ENCODE data around the gene AGRN. TPM values are rescaled to one million over a fixed set of nuclear protein-coding genes. Genes with fewer than 3 reads are reported as not detected.

Gene AGRN
- total RNA-seq, 1 experiment from 2014 or later = 175 TPM

DNA sequence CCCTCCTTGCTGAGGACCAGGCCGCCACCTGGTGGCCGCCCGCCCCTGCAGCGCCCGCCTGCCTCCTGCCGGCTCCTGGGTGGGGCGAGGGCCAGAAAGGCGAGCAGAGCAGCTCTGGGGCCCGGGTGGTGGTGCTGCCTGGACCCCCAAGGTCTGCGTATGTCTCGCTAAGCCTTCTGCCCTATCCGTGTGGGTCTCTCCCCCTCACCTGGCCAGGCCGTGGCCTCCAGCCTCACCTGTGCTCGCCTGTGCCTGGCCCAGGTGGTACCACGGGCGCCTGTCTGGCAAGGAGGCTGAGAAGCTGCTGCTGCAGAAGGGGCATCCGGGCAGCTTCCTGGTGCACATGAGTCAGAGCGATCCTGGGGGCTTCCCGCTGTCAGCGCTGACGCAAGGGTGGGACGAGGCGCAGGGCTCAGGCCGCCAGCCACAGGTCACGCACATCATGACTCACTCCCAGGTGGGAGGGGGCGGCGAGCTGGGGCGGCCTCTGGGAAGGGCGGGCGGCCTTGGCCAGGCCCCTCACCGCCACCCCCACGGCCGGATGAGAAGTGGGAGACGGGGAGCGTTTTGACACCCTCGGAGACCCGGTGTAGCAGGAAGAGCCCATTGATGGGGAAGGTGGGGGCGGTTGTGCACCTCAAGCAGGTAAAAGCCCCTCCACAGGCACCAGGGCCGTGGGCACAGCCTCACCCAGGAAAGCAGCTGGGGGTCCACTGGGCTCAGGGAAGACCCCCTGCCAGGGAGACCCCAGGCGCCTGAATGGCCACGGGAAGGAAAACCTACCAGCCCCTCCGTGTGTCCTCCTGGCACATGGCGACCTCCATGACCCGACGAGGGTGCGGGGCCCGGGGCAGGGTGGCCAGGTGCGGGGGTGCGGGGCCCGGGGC lies 44.3 kb downstream of the AGRN start:
- Mint-ChIP-seq H3K27me3 (ENCODE audit: low read depth) (peaks cover 55% of the 10 kb centered on the region), H3K36me3 (ENCODE audit: insufficient read depth in 1 of 3, low read depth in 3 of 3) (no peaks in the 10 kb centered on the region), H3K27ac (no peak overlapping the region), H3K4me3 (no peak overlapping the region; a peak in 1 of 5 replicates), H3K4me1 (peaks cover 16 to 21% of the 10 kb centered on the region in 2 experiments), H3K9me3 (no peaks in the 10 kb centered on the region)
- peak overlapping the region; percentile 0 for H3K4me2 ChIP-seq (ENCODE audit: insufficient read depth, insufficient read length, low read length)
- no peak overlapping the region for H3K27ac ChIP-seq (ENCODE audit: insufficient read length, low read depth, low read length)
- no peaks in the 10 kb centered on the region for H3K4me1 ChIP-seq (ENCODE audit: insufficient read depth, low read length)
- peak; percentile 79 for DNase-seq
- no peak overlapping the region for H3K9ac ChIP-seq (ENCODE audit: extremely low read depth, insufficient read length, low read length)
- no peak overlapping the region for H3T11ph ChIP-seq (ENCODE audit: low read length)
- H2BK12ac ChIP-seq (ENCODE audit: insufficient read length, low read depth, low read length) = no peak overlapping the region
- H3K79me1 ChIP-seq (ENCODE audit: insufficient read depth, low read depth, low read length, poor library complexity, severe bottlenecking) = no peaks in the 10 kb centered on the region
- H3K27me3 ChIP-seq (ENCODE audit: insufficient read depth, low read length) = peaks cover 2% of the 10 kb centered on the region; the same call in 1 of the 2 replicates
- no peak overlapping the region for H2BK120ac ChIP-seq (ENCODE audit: low read depth, low read length, poor library complexity, severe bottlenecking)
- H3K23me2 ChIP-seq (ENCODE audit: insufficient read length, low read depth, low read length, poor library complexity, severe bottlenecking) = peaks cover 8% of the 10 kb centered on the region
- no peak overlapping the region for H4K8ac ChIP-seq (replicated peaks; ENCODE audit: insufficient read length, low read depth, low read length)
- H2BK5ac ChIP-seq (ENCODE audit: insufficient read length, low read length) = no peak overlapping the region
- no peak overlapping the region for H3K4ac ChIP-seq (ENCODE audit: low read depth, low read length)
- H2BK20ac ChIP-seq (ENCODE audit: low read depth, low read length, poor library complexity, severe bottlenecking) = no peak overlapping the region
- TF ChIP-seq, protein P1, sequence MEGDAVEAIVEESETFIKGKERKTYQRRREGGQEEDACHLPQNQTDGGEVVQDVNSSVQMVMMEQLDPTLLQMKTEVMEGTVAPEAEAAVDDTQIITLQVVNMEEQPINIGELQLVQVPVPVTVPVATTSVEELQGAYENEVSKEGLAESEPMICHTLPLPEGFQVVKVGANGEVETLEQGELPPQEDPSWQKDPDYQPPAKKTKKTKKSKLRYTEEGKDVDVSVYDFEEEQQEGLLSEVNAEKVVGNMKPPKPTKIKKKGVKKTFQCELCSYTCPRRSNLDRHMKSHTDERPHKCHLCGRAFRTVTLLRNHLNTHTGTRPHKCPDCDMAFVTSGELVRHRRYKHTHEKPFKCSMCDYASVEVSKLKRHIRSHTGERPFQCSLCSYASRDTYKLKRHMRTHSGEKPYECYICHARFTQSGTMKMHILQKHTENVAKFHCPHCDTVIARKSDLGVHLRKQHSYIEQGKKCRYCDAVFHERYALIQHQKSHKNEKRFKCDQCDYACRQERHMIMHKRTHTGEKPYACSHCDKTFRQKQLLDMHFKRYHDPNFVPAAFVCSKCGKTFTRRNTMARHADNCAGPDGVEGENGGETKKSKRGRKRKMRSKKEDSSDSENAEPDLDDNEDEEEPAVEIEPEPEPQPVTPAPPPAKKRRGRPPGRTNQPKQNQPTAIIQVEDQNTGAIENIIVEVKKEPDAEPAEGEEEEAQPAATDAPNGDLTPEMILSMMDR (conservative IDR thresholded peaks at IDR 0.05) = peak; percentile 93
- H4K20me1 ChIP-seq (ENCODE audit: control insufficient read depth, insufficient read depth, insufficient read length) = no peaks in the 10 kb centered on the region
- H2AK5ac ChIP-seq (ENCODE audit: insufficient read length, low read length) = no peak overlapping the region
- no peak overlapping the region for H4K91ac ChIP-seq (ENCODE audit: insufficient read length, low read depth, low read length)
- H3K18ac ChIP-seq (ENCODE audit: insufficient read length, low read depth, low read length) = no peak overlapping the region
- no peak overlapping the region for H3K23ac ChIP-seq (ENCODE audit: insufficient read length, low read depth, low read length)
- no peak overlapping the region for H2BK15ac ChIP-seq (ENCODE audit: low read depth, low read length)
- no peaks in the 10 kb centered on the region for H3K79me2 ChIP-seq (ENCODE audit: insufficient read depth, low read length)
- H3K56ac ChIP-seq (ENCODE audit: insufficient read length, low read depth, low read length) = no peak overlapping the region
- no peaks in the 10 kb centered on the region for H3K9me3 ChIP-seq (ENCODE audit: control insufficient read depth, low read depth, low read length)
- no CpG with 5 or more reads among the region's 50 CpGs for WGBS (ENCODE audit: extremely low coverage, insufficient read length, low lambda C conversion rate)
- H2AFZ ChIP-seq (ENCODE audit: low read length) = no peak overlapping the region
- no peak overlapping the region for H4K5ac ChIP-seq (ENCODE audit: insufficient read length, low read depth, low read length)
- H3K14ac ChIP-seq (ENCODE audit: insufficient read depth, low read length) = no peak overlapping the region

Data from H9 (cell line).